HFF-Myc (cell line): ENCODE data around the gene TMEM26.
"Not testable (repeated sequence)": the region's sequence is repeated elsewhere in the genome, so short reads cannot be mapped to it uniquely, and the experiment has no call there.

Experiments used
- DNase-seq: peaks from one replicate; pipeline ENCODE4 v3.0.0-alpha.2; 2011; ENCODE audit warnings: low read depth; ENCODE audit errors: extremely low read depth
- H3K4me3 ChIP-seq: replicated peaks from 2 replicates; pipeline ENCODE4 v1.5.1; 2011; ENCODE audit warnings: low read depth, mild to moderate bottlenecking, control low read depth, low read length
- TF ChIP-seq, protein P1 (sequence below): IDR thresholded peaks from 2 replicates; pipeline ENCODE4 v1.5.1; 2012; ENCODE audit warnings: mild to moderate bottlenecking, low read depth, low read length, control low read depth; ENCODE audit errors: missing control alignments

TMEM26 gene

GRCh38 chr10:61391281-61391680 lies 61.9 kb downstream of the TMEM26 start:
- DNase-seq = no peak
- TF ChIP-seq, protein P1, sequence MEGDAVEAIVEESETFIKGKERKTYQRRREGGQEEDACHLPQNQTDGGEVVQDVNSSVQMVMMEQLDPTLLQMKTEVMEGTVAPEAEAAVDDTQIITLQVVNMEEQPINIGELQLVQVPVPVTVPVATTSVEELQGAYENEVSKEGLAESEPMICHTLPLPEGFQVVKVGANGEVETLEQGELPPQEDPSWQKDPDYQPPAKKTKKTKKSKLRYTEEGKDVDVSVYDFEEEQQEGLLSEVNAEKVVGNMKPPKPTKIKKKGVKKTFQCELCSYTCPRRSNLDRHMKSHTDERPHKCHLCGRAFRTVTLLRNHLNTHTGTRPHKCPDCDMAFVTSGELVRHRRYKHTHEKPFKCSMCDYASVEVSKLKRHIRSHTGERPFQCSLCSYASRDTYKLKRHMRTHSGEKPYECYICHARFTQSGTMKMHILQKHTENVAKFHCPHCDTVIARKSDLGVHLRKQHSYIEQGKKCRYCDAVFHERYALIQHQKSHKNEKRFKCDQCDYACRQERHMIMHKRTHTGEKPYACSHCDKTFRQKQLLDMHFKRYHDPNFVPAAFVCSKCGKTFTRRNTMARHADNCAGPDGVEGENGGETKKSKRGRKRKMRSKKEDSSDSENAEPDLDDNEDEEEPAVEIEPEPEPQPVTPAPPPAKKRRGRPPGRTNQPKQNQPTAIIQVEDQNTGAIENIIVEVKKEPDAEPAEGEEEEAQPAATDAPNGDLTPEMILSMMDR = no peak
- no peak overlapping the region for H3K4me3 ChIP-seq

- H3K4me3 ChIP-seq = no peak overlapping the region
- DNase-seq = no peak
- TF ChIP-seq, protein P1 = no peak
These were observed 62.3 kb downstream of the TMEM26 start for GRCh38 chr10:61390851-61391250.

DNA sequence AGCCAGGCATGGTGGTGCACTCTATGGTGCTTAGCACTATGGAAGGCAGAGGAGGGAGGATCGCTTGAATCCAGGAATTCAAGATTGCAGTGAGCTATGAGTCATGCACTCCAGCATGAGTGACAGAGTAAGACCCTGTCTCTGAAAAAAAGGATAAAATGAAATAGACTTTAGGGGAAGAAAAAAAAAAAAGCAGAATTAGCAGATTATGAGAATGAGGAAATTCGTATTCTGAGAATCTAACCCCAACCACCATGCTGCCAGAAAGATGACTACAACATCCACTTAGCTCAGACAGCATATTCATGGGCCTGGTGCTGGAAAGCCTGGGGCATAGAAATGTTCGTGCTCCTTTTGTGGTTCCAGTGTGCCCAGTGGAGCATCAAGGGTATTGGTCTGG lies 63.3 kb downstream of the TMEM26 start:
- DNase-seq = no peak
- TF ChIP-seq, protein P1 = no peak

GRCh38 chr10:61388986-61389385 lies 64.2 kb downstream of the TMEM26 start:
- not testable (repeated sequence) for DNase-seq, H3K4me3 ChIP-seq

More for the DNA sequence above, 63.3 kb downstream of the TMEM26 start:
- H3K4me3 ChIP-seq = no peak overlapping the region

GRCh38 chr10:61385231-61386001 lies 67.8 kb downstream of the TMEM26 start:
- no peak for DNase-seq
- no peak overlapping the region for H3K4me3 ChIP-seq
- TF ChIP-seq, protein P1 = no peak

DNA sequence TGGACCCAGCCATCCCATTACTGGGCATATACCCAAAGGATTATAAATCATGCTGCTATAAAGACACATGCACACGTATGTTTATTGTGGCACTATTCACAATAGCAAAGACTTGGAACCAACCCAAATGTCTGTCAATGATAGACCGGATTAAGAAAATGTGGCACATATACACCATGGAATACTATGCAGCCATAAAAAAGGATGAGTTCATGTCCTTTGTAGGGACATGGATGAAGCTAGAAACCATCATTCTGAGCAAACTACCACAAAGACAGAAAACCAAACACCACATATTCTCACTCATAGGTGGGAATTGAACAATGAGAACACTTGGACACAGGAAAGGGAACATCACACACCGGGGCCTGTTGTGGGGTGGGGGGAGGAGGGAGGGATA lies 72.0 kb downstream of the TMEM26 start:
- DNase-seq, H3K4me3 ChIP-seq: not testable (repeated sequence)

- TF ChIP-seq, protein P1 = no peak
- no peak overlapping the region for H3K4me3 ChIP-seq
- DNase-seq = no peak
These were observed 74.3 kb downstream of the TMEM26 start for GRCh38 chr10:61378865-61379264.

GRCh38 chr10:61376908-61377368 lies 76.2 kb downstream of the TMEM26 start:
- DNase-seq = no peak
- TF ChIP-seq, protein P1 = no peak
- no peak overlapping the region for H3K4me3 ChIP-seq
